HG03025 (cell line): Measurements from ENCODE around the gene WWOX.

Experiments
- ATAC-seq: cut with Tn5 transposase; IDR thresholded peaks from one replicate; pipeline ENCODE4 v1.9.1; 2021; ENCODE audit warnings: mild to moderate bottlenecking, moderate library complexity; ENCODE audit not compliant: unreplicated experiment, low FRiP score

The WWOX gene

DNA sequence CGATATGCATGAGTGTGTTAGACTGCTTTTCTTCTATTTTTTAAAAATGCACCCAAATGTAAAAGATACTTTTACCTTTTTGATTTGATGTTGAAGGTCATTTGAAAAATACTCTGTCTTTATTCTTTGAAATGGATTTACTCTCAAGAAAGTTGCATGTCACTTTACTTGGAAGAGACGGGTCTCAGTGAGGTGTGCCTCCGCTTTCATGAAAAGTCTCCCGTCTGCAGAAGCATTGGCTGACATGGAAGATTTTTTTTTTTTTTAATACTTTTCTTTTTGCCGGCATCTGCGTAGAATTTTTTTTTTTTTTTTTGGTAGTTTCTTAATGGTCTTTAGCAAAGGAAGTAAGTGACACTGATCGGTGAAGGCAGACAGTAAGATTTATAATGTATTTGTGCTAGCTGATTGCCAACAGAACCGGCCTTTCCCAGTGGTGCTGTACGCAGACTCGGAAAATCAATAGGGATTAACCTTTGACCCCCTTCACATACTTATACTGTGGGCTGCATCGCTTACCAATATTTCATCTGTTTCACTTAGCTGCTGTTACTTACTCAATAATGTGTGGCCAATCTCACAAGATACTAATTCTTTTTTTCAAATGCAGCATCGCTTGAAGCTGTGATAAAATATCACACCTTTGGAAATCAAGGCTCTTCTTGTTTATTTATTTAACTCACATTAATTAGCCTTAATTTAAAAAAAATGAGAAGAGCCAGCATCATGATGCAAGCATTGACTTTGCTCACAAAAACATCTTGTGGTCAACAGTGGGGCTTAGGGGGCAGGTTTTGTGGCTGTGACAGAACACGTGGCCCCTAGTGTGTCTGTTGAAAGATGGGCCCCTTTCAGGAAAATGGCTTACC lies 383.9 kb downstream of the WWOX start:
- ATAC-seq, result no peak

DNA sequence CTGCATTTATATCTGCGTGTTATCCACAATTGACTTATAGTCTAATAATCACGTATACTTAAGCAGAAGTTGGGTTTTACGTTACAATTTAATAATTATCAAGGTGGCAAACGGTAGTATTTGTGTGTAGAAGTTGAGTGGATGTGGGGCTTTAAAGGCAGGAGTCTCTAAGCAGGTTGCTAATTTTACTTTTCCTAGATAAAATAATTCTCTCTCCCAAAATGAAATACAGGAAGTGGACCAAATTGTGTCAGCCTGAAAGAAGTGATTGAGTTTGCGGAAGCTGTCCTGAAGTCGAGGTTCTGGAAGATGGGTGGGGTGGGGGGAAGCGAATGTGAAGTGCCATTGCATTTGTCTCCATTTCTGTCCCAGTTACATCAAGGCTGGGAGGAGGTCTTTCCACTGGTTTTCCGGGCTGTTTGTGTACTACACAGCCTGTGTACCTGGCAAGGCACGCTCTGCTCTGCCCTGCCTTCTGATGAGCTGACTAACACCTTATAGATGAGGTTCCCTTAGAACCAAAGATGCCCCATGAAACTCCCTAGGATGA lies 385.1 kb downstream of the WWOX start:
- ATAC-seq, result no peak

DNA sequence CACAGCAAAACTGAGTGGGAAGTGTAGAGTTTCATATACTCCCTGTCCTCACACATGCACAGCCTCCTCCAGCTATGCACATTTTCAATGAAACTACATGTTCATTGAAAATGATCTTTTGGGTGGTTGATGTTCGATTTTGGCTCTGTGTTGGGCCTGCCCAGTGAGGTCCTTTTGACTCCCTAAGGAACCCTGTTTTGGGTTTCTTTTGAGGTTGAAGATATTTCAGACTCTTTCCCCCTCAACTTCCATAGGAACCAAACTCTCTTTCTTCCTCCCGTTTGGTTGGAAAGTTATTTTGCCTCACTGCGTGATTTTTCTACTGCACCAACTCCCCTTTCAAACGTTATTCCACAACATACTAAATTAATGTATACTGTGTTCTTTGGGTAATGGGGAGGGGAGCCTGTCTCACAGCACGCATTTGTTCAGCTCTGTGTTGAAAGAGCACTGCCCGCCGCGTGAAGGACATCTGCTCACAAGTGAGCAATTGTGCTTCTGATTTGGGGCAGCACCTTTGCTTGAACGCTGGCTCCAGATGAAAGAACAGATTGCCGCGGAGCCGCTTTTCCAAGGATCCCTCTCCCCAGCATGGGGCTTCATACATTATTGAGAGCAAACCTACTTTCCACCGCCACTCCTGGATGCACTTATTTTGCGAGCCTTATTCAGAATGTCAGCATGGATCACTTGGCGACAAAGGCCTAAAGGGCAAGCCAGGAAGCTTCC lies 385.9 kb downstream of the WWOX start:
- ATAC-seq, result no peak

DNA sequence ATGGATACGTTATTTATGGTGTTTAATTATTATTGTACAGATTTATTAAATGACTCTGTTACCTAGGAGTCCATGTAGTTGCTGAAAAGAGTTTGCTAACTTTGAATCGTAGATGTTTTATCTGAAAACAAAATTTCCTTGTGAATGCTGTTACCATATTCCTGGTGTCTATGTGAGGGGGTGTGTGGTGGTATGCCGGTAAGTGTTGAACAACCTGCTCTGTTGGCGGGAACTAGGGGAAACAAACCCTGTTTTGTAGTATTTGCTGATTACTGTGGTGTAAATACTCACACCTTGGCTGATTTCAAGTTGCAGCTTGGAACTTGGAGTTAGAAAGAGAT lies 386.4 kb downstream of the WWOX start:
- no peak for ATAC-seq

DNA sequence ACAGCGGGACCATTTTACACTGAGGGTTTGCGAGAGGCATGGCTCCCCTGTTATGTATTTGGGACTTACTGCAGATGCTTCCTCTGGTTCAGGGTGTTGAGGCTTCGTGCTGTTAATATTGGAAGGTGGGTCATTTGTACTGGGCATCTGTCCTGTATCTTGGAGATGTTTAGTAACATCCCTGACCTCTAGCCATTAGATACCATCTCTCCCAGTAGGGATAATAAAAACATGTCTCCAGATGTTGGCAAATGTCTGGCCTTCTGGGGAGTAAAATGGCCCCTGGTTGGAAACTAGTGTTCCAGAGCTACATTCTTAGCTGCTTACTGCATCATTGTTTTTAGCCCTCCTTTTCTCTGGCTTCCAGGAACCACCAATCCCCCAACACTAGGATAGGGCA lies 388.0 kb downstream of the WWOX start:
- ATAC-seq, result no peak

DNA sequence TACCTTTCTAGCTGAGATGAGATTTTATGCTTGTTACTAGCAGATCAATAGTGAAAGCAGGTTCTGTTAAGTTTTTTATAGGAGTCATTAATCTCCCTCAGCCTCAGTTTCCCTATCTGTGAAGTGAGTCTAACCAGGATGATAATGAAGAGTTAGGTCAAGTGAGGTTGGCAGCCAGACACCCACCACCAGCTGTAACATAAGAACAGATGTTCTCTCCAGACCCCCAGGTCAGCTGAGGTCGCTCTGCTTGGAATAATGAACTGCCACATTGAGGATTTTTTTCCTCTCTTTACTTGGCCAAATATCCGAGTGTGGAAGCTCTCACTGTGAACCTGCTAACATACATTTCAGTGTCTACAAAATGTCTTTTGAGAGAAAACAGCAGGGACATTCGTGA lies 389.6 kb downstream of the WWOX start:
- no peak for ATAC-seq

DNA sequence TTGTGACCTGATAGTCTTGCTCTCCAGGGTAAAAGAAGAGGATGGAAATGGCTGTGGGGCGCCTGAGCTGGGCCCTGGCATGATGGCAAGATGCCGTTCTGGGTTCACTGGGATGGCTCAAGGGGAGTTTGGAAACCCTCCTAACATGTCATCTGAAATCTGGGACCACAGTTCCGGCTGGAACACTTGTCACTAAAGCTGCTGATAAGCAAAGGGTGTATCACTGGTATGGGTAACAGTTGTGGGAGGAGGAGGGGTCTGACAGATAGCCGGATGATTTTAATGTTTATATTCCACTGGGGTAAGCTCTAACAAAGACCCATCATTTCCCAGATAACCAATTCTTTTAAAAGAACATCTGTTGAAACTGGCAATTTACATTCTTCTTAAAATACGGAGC lies 390.2 kb downstream of the WWOX start:
- ATAC-seq, result no peak

DNA sequence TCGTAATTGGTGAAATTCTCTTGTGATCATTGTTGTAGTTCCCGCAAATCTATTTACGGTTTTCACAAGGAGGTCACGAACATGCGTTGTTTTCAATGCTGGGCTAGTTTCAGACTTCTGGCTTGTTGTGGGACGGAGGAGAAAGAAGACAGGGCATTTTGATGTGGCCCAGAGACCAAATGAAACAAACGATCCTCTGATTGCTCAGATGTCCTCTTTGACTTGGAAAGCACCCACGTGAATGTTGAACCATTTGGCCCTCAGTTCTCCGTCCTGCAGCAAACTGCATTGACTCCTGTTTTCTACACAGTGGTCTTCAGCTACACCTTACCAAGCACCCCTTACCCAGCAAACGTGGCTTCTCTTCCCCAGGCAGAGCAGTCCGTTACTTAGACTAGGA lies 391.0 kb downstream of the WWOX start:
- no peak for ATAC-seq

DNA sequence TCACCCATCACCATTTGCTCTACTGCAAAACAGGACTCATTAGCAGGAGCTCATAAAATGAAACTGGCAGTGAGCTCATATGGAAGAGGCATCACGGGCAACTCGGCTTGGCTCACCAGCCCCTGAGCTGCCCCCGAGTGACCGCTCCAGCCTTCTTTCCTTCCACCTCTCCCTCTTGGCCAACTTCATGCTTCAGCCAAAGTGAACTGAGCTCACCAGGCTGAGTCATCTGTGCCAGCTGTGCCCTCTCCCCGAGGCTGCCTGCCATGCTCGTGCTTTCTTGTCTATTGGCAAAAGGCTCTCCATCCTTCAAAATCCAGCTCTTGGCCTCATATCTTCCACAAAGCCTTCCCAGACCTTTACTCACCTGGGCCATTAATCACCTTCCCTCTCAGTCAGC lies 391.4 kb downstream of the WWOX start:
- ATAC-seq, result no peak

DNA sequence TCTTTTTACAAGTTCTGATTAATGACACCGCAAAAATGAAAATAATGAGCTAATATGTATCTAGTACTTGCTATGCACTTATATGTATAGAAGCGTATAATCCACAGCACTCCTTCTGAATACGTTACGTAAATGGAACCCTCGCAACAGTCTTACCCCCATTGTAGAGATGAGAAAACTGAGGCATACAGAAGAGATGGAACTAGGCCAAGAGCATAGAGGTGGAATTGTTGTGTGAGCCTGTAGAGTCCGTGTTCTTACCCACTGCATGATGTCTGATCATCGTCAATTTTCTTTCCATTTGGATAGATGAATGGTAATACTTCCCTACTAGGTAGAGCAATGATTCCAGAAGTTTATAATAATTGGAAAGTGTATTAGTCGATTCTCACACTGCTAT lies 394.1 kb downstream of the WWOX start:
- ATAC-seq, result no peak

DNA sequence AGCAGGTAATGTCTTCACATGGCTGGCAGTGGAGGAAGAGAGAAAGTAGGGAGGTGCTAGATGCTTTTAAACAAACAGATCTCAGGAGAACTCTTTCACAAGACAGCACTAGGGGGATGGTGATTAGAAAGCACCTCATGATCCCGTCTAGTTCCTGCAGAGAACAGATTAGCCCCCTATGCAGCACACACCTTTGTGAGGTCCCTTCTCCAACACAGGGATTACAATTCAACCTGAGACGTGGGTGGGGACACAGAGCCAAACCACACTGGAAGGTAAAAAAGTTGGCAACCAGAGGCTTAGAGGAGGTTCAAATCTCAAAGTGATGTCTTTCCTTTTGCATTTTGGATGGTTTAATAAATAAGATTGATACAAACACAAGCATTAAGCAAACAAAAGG lies 394.7 kb downstream of the WWOX start:
- ATAC-seq, result no peak

DNA sequence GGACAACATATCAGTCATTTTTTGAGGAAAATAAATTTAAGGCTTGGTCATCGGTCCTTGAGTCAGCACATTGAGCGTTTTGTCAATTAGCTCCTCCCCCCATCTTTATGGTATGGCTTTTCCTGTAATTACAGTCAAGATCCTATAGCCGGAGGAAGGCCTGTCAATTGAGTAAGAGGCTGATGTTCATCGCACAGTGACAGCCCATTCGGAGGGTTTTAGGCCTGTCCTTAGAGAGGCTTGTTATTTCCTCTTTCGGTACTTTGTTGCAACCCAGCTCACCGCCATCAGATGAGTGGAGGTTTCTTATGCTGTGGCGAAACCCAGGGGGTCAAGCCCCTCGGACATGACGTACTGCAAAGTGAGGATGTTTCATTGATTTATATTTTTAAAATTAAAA lies 395.2 kb downstream of the WWOX start:
- no peak for ATAC-seq

DNA sequence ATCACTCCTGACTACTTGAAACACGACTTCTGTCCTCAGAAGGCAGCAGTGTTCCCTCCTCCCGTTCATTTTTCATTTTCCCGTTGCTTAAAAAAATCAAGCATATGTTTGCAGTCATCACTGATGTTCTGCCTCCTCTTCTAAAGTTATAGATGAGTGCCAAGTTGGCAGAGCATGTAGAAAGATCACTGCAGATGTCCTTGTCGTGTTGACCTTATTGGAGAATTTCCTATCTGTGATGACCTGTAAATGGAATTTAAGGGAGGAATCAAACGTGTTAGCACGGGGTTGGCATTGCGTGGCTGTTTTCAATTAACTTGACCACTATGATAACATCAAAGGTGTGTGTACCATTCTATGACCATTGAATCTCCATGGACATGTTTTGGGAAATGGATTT lies 396.7 kb downstream of the WWOX start:
- ATAC-seq, result no peak

DNA sequence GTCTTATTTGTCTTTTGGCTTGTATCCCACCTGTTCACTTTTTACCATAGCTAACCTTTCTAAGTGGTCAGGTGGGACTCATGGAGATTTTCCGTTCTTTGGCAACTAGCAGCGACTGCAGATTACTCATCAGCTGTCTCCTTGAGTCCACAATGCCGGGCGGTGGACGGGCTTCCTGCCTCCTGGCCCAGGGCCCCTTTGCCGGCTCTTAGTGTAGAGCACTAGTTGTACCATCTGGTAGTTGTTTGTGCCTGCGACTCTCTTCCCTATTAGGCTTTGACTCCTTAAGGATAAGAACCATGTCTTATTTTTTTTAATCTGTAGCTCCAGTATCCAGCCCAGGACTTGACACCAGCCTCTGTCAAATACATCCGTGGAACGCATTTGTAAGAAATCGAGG lies 399.9 kb downstream of the WWOX start:
- no peak for ATAC-seq

DNA sequence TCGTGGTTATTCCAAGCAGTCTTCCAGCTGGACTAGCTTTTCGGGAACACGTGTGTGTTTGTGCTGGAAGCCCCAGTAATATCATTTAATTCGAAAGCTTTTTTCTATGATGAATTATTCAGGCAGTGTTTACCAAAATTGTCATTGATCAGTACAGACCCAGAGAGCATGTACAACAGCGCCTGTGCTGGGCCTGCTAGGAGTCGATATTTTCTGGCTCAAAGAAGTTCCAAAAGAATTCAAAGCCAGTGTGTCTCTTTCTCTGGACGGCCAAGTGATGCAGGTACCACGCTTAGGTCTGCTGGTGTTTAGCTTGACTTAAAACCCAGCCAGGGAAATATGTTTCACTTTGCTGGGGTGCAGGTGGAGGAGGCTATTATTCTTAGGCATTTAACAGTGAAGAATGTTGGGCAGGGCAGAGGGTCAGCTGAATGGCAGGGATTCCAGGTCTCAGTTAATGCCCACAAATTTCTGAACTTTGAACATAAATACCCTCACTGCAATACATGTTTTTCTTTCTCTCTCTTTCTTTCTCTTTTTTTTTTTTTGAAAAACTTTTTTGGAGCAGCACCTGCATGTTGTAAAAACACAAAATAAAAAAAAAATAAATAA lies 401.3 kb downstream of the WWOX start:
- no peak for ATAC-seq

DNA sequence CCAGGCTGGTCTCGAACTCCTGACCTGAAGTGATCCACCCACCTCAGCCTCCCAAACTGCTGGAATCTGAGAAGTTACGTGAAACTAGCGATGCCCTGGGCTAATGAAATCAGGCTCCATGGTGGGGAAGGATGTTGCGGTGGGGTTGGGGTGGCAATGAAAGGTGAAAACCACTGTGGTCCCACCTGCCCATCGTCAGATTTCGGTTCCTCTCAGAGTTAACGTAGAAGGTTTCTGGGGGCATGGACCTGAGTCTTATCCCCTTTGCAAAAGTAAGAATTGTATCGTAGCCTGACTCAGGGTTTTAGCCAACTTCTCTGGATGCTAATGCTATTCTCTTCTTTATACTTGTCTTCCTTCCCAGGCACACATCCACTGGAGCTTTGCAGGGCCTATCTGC lies 402.3 kb downstream of the WWOX start:
- ATAC-seq, result no peak

DNA sequence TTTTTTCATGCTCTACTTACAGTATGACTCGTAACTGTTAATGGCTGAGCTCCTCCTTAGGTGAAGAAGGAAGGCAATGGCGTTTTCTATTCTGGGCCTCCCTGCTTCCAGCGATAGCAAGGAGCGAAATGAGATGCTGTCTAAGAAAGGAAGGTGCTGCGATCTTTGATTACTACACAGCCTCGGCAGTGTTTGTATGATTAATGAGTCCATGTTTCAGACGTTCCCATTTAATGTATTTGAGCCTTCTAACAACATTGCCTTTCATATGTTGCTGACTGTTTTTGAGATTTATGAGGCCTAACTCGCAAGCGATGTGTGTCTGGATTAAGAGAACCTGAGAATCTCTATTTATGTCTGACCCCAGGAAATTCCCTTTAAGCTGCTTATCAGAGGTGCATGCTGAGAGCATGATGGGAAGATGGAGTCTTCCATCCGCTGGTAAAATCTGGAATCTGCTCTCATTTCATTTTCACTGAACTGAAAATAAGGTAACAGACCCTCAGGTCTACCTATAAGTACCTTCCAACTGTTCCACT lies 403.4 kb downstream of the WWOX start:
- no peak for ATAC-seq

DNA sequence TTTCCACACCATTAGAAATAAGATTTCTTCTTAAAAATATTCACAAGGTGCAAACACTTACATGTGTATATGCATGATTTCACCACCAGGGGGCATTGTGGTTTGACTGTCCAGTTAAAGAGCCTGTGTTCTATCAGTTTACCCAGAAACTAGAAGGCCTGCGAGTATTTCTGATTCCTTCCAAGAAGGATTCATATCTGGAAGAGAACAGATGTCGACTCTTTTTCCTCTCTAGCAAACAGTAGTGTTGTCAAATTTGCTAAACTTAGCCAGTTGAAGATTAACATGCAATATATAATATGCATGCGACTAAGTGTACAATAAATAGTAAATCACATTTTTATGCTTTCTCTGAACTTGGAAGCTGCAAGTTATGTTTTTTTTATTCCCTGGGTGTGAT lies 404.1 kb downstream of the WWOX start:
- ATAC-seq, result no peak

DNA sequence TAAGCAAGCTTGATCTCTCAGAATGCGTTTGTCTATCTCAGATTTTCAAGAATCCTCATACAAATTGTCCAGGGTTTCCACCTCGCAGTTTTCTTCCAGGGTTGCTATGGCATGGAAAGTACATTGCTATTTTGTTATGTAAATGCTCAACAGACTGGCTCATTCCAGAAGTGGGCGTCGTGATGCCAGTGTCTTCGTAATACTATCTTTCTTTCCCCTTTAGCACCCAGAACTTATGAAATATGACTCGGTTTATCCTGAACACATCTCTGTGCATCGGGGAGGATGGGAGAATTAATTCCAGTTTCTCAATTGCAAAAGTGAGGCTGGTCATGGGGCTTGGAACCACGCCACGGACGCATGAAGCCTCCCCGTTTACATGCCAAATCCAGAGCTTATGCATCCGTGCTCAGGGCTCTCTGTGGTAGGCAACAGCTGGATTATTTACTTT lies 405.0 kb downstream of the WWOX start:
- no peak for ATAC-seq

DNA sequence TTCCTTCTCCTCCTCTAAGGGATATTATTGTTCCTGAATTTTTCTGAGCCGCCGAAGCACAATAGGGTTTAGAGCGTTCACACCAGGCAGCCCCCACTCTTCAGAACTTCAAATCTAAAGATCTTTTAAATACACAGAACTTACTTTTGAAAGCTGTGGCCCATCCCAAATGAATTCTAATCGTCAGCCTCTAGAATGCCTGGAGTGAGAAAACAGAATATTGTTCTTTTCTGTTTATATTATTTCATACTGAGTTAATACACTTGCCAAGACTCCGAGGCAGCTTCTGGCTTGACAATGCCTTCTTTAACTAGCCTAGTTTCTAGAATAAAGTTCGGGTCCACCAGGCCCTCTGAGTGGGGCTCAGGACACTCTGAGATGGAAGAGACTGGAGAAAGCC lies 405.6 kb downstream of the WWOX start:
- no peak for ATAC-seq
